K562 (cell line): ENCODE measurements around the gene PIK3CG. TPM values are rescaled to one million over a fixed set of nuclear protein-coding genes. Genes with fewer than 3 reads are reported as not detected.

Experiments
- MGA ChIP-seq: fragments of 450-650 bp; IDR thresholded peaks from 2 replicates; pipeline ENCODE4 v1.6.1; 2016; ENCODE audit warnings: mild to moderate bottlenecking, moderate library complexity
- PTTG1 ChIP-seq: fragments of 450-650 bp; IDR thresholded peaks from 2 replicates; pipeline ENCODE4 v1.6.1; 2016; ENCODE audit warnings: low read depth, mild to moderate bottlenecking, missing genetic modification characterization, missing compliant biosample characterization
- PYGO2 ChIP-seq: fragments of 450-650 bp; IDR thresholded peaks from 2 replicates; pipeline ENCODE4 v1.6.1; 2016; ENCODE audit warnings: mild to moderate bottlenecking, missing genetic modification characterization, moderate library complexity, missing compliant biosample characterization
- RBM22 ChIP-seq: fragments of 200-400 bp; formaldehyde crosslinking; IDR thresholded peaks from 2 replicates; pipeline ENCODE4 v1.6.1; 2018; ENCODE audit warnings: low read length, low read depth; ENCODE audit not compliant: poor library complexity, severe bottlenecking
- SMAD3 ChIP-seq: fragments of 450-650 bp; formaldehyde crosslinking; conservative IDR thresholded peaks from 2 replicates; pipeline ENCODE4 v1.4.0; 2020; ENCODE audit warnings: mild to moderate bottlenecking
- TRIM24 ChIP-seq, 2 experiments: fragments of 450-650 bp; IDR thresholded peaks; 2 replicates each; pipeline ENCODE4 v1.6.1; 2016
- ZBTB26 ChIP-seq: fragments of 450-650 bp; formaldehyde crosslinking; IDR thresholded peaks from 2 replicates; pipeline ENCODE4 v1.4.0; 2022; ENCODE audit warnings: missing genetic modification characterization
- ZHX1 ChIP-seq: fragments of 150-350 bp; conservative IDR thresholded peaks from 2 replicates; pipeline ENCODE4 v1.6.1; 2014; ENCODE audit warnings: low read length
- ZNF584 ChIP-seq: fragments of 200-800 bp; sonication (Bioruptor generic); IDR thresholded peaks from 2 replicates; pipeline ENCODE4 v1.6.1; 2016; ENCODE audit warnings: low read depth, mild to moderate bottlenecking, missing genetic modification characterization, missing compliant biosample characterization
- polyA plus RNA-seq, 8 experiments: library from polyadenylated mRNA; depleted of rRNA in 4 of 8; stranded (reverse) in 5 of 8; unstranded in 3 of 8; fragments of >200 nt; fragmentation: Nextera tagmentation in 2 of 8; fragmentation: Illumina TruSeq in 1 of 8; extraction: Ambion mirVana in 2 of 8; extraction: Trizol in 1 of 8; gene quantifications; 2 replicates each; pipeline versions ENCODE4 v1.2.1 to v1.2.3, GENCODE V29; 2011 to 2014; ENCODE audit warnings: inconsistent platforms in 1 of 8, missing spikeins in 1 of 8
- total RNA-seq, 7 experiments: library from RNA; depleted of rRNA in 6 of 7; stranded (reverse); fragments of >200 nt in 6 of 7; fragmentation: Illumina TruSeq in 2 of 7; extraction: Trizol in 2 of 7; gene quantifications; 2 replicates each; pipeline versions ENCODE4 v1.2.1 to v1.2.3, GENCODE V29; 2011 to 2021; ENCODE audit warnings: low replicate concordance in 1 of 7
- TF ChIP-seq, protein P1 (sequence below), 2 experiments: fragments of 450-650 bp in 1 of 2; sonication (generic) in 1 of 2; formaldehyde crosslinking in 1 of 2; IDR thresholded peaks in 1 of 2; conservative IDR thresholded peaks in 1 of 2; 2 replicates each; pipeline versions ENCODE4 v1.6.1 to v1.8.1; 2016 to 2023; ENCODE audit warnings: mild to moderate bottlenecking in 2 of 2, moderate library complexity in 2 of 2, inconsistent platforms in 1 of 2, missing genetic modification reagents in 1 of 2

PIK3CG gene
- total and polyA plus RNA-seq, 9 of the 15 experiments (the other 6 are each of a cell fraction or from before 2014, with no cell fraction given): 5.3 to 42.5 (median 29.0) TPM

GRCh38 chr7:106817098-106817497 is 48.0 kb upstream of the PIK3CG start (continued):
- TF ChIP-seq MGA: peak; percentile 19; the same call in 1 of the 2 replicates
- no peak for TF ChIP-seq ZHX1
- no peak for TF ChIP-seq ZBTB26
- no peak for TF ChIP-seq SMAD3 (CRISPR knock-in tag)
- peak in 1 of 2 experiments; percentile 30; a peak in 2 of 4 replicates for TF ChIP-seq TRIM24 (IDR thresholded peaks at IDR 0.05)
- no peak for TF ChIP-seq RBM22
- TF ChIP-seq ZNF584 (CRISPR knock-in tag): peak; percentile 94
- TF ChIP-seq, protein P1, sequence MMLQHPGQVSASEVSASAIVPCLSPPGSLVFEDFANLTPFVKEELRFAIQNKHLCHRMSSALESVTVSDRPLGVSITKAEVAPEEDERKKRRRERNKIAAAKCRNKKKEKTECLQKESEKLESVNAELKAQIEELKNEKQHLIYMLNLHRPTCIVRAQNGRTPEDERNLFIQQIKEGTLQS (IDR thresholded peaks at IDR 0.05): peak; percentile 30; the same call in 1 of the 2 replicates
- TF ChIP-seq, protein P1 (CRISPR knock-in tag; conservative IDR thresholded peaks at IDR 0.05): no peak
- TF ChIP-seq PYGO2 (tag): no peak
- peak; percentile 28; the same call in 1 of the 2 replicates for TF ChIP-seq PTTG1 (tag)
